Parathyroid adenoma (tissue), 2 donors: Measurements from ENCODE around the gene SLC25A33.
A peak's percentile ranks its signal among the peaks of the same experiment; 100 is the strongest.

ENCODE experiments used
- H2AFZ ChIP-seq: fragments of 300-600 bp; sonication (generic); one replicate; pipeline ENCODE4 v1.7.0; 2017; ENCODE audit warnings: antibody characterized with exemption, mild to moderate bottlenecking
- H3K27ac ChIP-seq: fragments of 300-600 bp; sonication (generic); one replicate; pipeline ENCODE4 v1.7.0; 2017
- H3K27me3 ChIP-seq: fragments of 300-600 bp; sonication (generic); one replicate; pipeline ENCODE4 v1.7.0; 2017; ENCODE audit warnings: low read length; ENCODE audit not compliant: control insufficient read depth, insufficient read depth
- H3K36me3 ChIP-seq: fragments of 300-600 bp; sonication (generic); one replicate; pipeline ENCODE4 v1.7.0; 2017; ENCODE audit warnings: low read length; ENCODE audit not compliant: control insufficient read depth, insufficient read depth
- H3K4me1 ChIP-seq: fragments of 300-600 bp; sonication (generic); one replicate; pipeline ENCODE4 v1.7.0; 2017; ENCODE audit warnings: control low read depth
- H3K4me2 ChIP-seq: fragments of 300-600 bp; sonication (generic); one replicate; pipeline ENCODE4 v1.7.0; 2017; ENCODE audit warnings: low read length
- H3K4me3 ChIP-seq: fragments of 300-600 bp; sonication (generic); one replicate; pipeline ENCODE4 v1.7.0; 2017; ENCODE audit warnings: low read depth, low read length
- H3K79me2 ChIP-seq: fragments of 300-600 bp; sonication (generic); one replicate; pipeline ENCODE4 v1.7.0; 2017; ENCODE audit warnings: control low read depth
- H3K9ac ChIP-seq: fragments of 300-600 bp; sonication (generic); one replicate; pipeline ENCODE4 v1.7.0; 2017; ENCODE audit warnings: mild to moderate bottlenecking
- H3K9me3 ChIP-seq: fragments of 300-600 bp; sonication (generic); one replicate; pipeline ENCODE4 v1.7.0; 2017; ENCODE audit warnings: low read length; ENCODE audit not compliant: control insufficient read depth
- CTCF ChIP-seq: fragments of 300-600 bp; sonication (generic); IDR thresholded peaks from one replicate; pipeline ENCODE4 v1.7.0; 2017; ENCODE audit warnings: antibody characterized with exemption, mild to moderate bottlenecking
- donor health status: primary hyperparathyroidism.

The SLC25A33 gene

GRCh38 chr1:9549955-9550546, 10.8 kb downstream of the SLC25A33 start:
- Histone ChIP-seq H3K4me2 (no peak overlapping the region), H2AFZ (no peak overlapping the region), H3K4me1 (peaks cover 15% of the 10 kb centered on the region), H3K4me3 (no peak overlapping the region), H3K9ac (no peak overlapping the region), H3K27me3 (no peaks in the 10 kb centered on the region), H3K27ac (no peak overlapping the region), H3K79me2 (no peaks in the 10 kb centered on the region), H3K36me3 (no peaks in the 10 kb centered on the region), H3K9me3 (no peaks in the 10 kb centered on the region)
- no peak for TF ChIP-seq CTCF

GRCh38 chr1:9551984-9552383, 12.7 kb downstream of the SLC25A33 start:
- peaks cover 3% of the 10 kb centered on the region for H3K79me2 ChIP-seq
- peaks cover 15% of the 10 kb centered on the region for H3K4me1 ChIP-seq
- H3K4me2 ChIP-seq = peak overlapping the region; percentile 58
- H3K9ac ChIP-seq = no peak overlapping the region
- no peaks in the 10 kb centered on the region for H3K36me3 ChIP-seq
- no peak for TF ChIP-seq CTCF
- peak overlapping the region; percentile 33 for H3K4me3 ChIP-seq
- no peaks in the 10 kb centered on the region for H3K27me3 ChIP-seq
- H3K27ac ChIP-seq = peak overlapping the region; percentile 76
- no peaks in the 10 kb centered on the region for H3K9me3 ChIP-seq
- H2AFZ ChIP-seq = peak overlapping the region; percentile 28

- TF ChIP-seq CTCF = no peak
- peaks cover 13% of the 10 kb centered on the region for H3K4me1 ChIP-seq
- H2AFZ ChIP-seq = no peak overlapping the region
- H3K9me3 ChIP-seq = no peaks in the 10 kb centered on the region
- H3K79me2 ChIP-seq = peaks cover 3% of the 10 kb centered on the region
- no peak overlapping the region for H3K4me2 ChIP-seq
- H3K27me3 ChIP-seq = no peaks in the 10 kb centered on the region
- no peaks in the 10 kb centered on the region for H3K36me3 ChIP-seq
- H3K27ac ChIP-seq = no peak overlapping the region
- no peak overlapping the region for H3K9ac ChIP-seq
- H3K4me3 ChIP-seq = no peak overlapping the region
These were observed 14.5 kb downstream of the SLC25A33 start for GRCh38 chr1:9553736-9554144.

- Histone ChIP-seq H3K4me1 (peaks cover 10% of the 10 kb centered on the region), H3K4me3 (no peak overlapping the region), H3K27me3 (no peaks in the 10 kb centered on the region), H3K9me3 (no peaks in the 10 kb centered on the region), H3K9ac (no peak overlapping the region), H2AFZ (no peak overlapping the region), H3K79me2 (peaks cover 3% of the 10 kb centered on the region), H3K36me3 (no peaks in the 10 kb centered on the region), H3K4me2 (no peak overlapping the region), H3K27ac (no peak overlapping the region)
- no peak for TF ChIP-seq CTCF
These were observed 16.7 kb downstream of the SLC25A33 start for GRCh38 chr1:9555942-9556341.

GRCh38 chr1:9557624-9558023, 18.4 kb downstream of the SLC25A33 start:
- no peaks in the 10 kb centered on the region for H3K36me3 ChIP-seq
- no peak overlapping the region for H3K9ac ChIP-seq
- no peak for TF ChIP-seq CTCF
- H3K4me3 ChIP-seq = no peak overlapping the region
- no peaks in the 10 kb centered on the region for H3K27me3 ChIP-seq
- H2AFZ ChIP-seq = no peak overlapping the region
- no peak overlapping the region for H3K27ac ChIP-seq
- no peaks in the 10 kb centered on the region for H3K9me3 ChIP-seq
- peaks cover 3% of the 10 kb centered on the region for H3K79me2 ChIP-seq
- H3K4me2 ChIP-seq = no peak overlapping the region
- H3K4me1 ChIP-seq = peaks cover 6% of the 10 kb centered on the region
